NT2/D1 (cell line): ENCODE measurements around the gene KLHL26.

Experiments
- DNase-seq: peaks from one replicate; pipeline ENCODE4 v3.0.0-alpha.2; 2011; ENCODE audit warnings: low read depth, low spot score
- H3K27me3 ChIP-seq: 2 replicates; pipeline ENCODE4 v1.6.0; 2011; ENCODE audit warnings: mild to moderate bottlenecking; ENCODE audit not compliant: insufficient read length, insufficient read depth
- H3K36me3 ChIP-seq: 2 replicates; pipeline ENCODE4 v1.6.1; 2011; ENCODE audit warnings: mild to moderate bottlenecking, low read length, mixed read lengths; ENCODE audit not compliant: insufficient read depth, insufficient read length
- H3K4me1 ChIP-seq: 2 replicates; pipeline ENCODE4 v1.5.1; 2011; ENCODE audit not compliant: insufficient read depth, insufficient read length
- H3K4me3 ChIP-seq: 2 replicates; pipeline ENCODE4 v1.5.1; 2011; ENCODE audit warnings: low read depth; ENCODE audit not compliant: insufficient read length
- H3K9ac ChIP-seq: 2 replicates; pipeline ENCODE4 v1.6.0; 2011; ENCODE audit warnings: low read depth; ENCODE audit not compliant: insufficient read length
- H3K9me3 ChIP-seq: 2 replicates; pipeline ENCODE4 v1.5.1; 2011; ENCODE audit warnings: mild to moderate bottlenecking, low read length; ENCODE audit not compliant: insufficient read depth
- SUZ12 ChIP-seq: IDR thresholded peaks from 2 replicates; pipeline ENCODE4 v1.6.1; 2011; ENCODE audit not compliant: insufficient read length, insufficient read depth; ENCODE audit errors: extremely low read depth
- YY1 ChIP-seq: IDR thresholded peaks from 2 replicates; pipeline ENCODE4 v1.6.1; 2011; ENCODE audit not compliant: insufficient read length, insufficient read depth
- ZNF274 ChIP-seq: IDR thresholded peaks from 2 replicates; pipeline ENCODE4 v1.6.1; 2011; ENCODE audit warnings: mild to moderate bottlenecking, low read depth, low read length

The KLHL26 gene

GRCh38 chr19:18711893-18712292, 75.1 kb downstream of the KLHL26 start:
- DNase-seq = no peak
- H3K4me1 ChIP-seq = peaks cover 11% of the 10 kb centered on the region
- TF ChIP-seq SUZ12 (no peak), YY1 (no peak), ZNF274 (no peak)

GRCh38 chr19:18712981-18713380, 76.2 kb downstream of the KLHL26 start:
- DNase-seq = no peak

More at GRCh38 chr19:18711893-18712292, 75.1 kb downstream of the KLHL26 start:
- no peaks in the 10 kb centered on the region for H3K27me3 ChIP-seq
- H3K4me3 ChIP-seq = no peak overlapping the region
- H3K9ac ChIP-seq = no peak overlapping the region
- peaks cover 8% of the 10 kb centered on the region for H3K36me3 ChIP-seq
- no peaks in the 10 kb centered on the region for H3K9me3 ChIP-seq

GRCh38 chr19:18713550-18714117, 76.8 kb downstream of the KLHL26 start:
- no peak for TF ChIP-seq ZNF274
- TF ChIP-seq YY1 = no peak
- TF ChIP-seq SUZ12 = no peak
- no peak for DNase-seq
- no peak overlapping the region for H3K4me3 ChIP-seq

More at GRCh38 chr19:18712981-18713380, 76.2 kb downstream of the KLHL26 start:
- Histone ChIP-seq H3K9ac (no peak overlapping the region), H3K4me3 (no peak overlapping the region), H3K36me3 (peaks cover 8% of the 10 kb centered on the region), H3K27me3 (no peaks in the 10 kb centered on the region), H3K9me3 (no peaks in the 10 kb centered on the region), H3K4me1 (peaks cover 11% of the 10 kb centered on the region)
- no peak for TF ChIP-seq ZNF274
- no peak for TF ChIP-seq SUZ12
- no peak for TF ChIP-seq YY1

GRCh38 chr19:18715416-18715815, 78.6 kb downstream of the KLHL26 start:
- DNase-seq = no peak
- TF ChIP-seq YY1 (no peak), ZNF274 (no peak), SUZ12 (no peak)
- H3K9ac ChIP-seq = no peak overlapping the region

More at GRCh38 chr19:18713550-18714117, 76.8 kb downstream of the KLHL26 start:
- peaks cover 10% of the 10 kb centered on the region for H3K36me3 ChIP-seq
- no peaks in the 10 kb centered on the region for H3K27me3 ChIP-seq
- H3K4me1 ChIP-seq = peaks cover 11% of the 10 kb centered on the region
- no peaks in the 10 kb centered on the region for H3K9me3 ChIP-seq
- no peak overlapping the region for H3K9ac ChIP-seq

GRCh38 chr19:18716857-18717256, 80.0 kb downstream of the KLHL26 start:
- Histone ChIP-seq H3K27me3 (no peaks in the 10 kb centered on the region), H3K36me3 (peaks cover 13% of the 10 kb centered on the region), H3K4me1 (peaks cover 5% of the 10 kb centered on the region), H3K9me3 (no peaks in the 10 kb centered on the region), H3K4me3 (no peak overlapping the region), H3K9ac (no peak overlapping the region)
- TF ChIP-seq YY1 = no peak
- TF ChIP-seq SUZ12 = no peak
- TF ChIP-seq ZNF274 = no peak
- DNase-seq = no peak

More at GRCh38 chr19:18715416-18715815, 78.6 kb downstream of the KLHL26 start:
- H3K4me1 ChIP-seq = peaks cover 4% of the 10 kb centered on the region
- H3K27me3 ChIP-seq = no peaks in the 10 kb centered on the region
- H3K9me3 ChIP-seq = no peaks in the 10 kb centered on the region
- no peak overlapping the region for H3K4me3 ChIP-seq
- peaks cover 13% of the 10 kb centered on the region for H3K36me3 ChIP-seq

GRCh38 chr19:18717601-18718000, 80.8 kb downstream of the KLHL26 start:
- TF ChIP-seq YY1 (no peak), SUZ12 (no peak), ZNF274 (no peak)
- no peak overlapping the region for H3K4me3 ChIP-seq
- H3K27me3 ChIP-seq = no peaks in the 10 kb centered on the region
- H3K4me1 ChIP-seq = peaks cover 5% of the 10 kb centered on the region
- peak overlapping the region; percentile 13 for H3K9ac ChIP-seq
- peaks cover 16% of the 10 kb centered on the region for H3K36me3 ChIP-seq
- H3K9me3 ChIP-seq = no peaks in the 10 kb centered on the region
- no peak for DNase-seq

GRCh38 chr19:18718015-18718526, 81.2 kb downstream of the KLHL26 start:
- no peak for DNase-seq
- Histone ChIP-seq H3K9ac (no peak overlapping the region), H3K36me3 (peaks cover 16% of the 10 kb centered on the region), H3K4me1 (peaks cover 5% of the 10 kb centered on the region), H3K4me3 (no peak overlapping the region), H3K9me3 (no peaks in the 10 kb centered on the region), H3K27me3 (no peaks in the 10 kb centered on the region)
- TF ChIP-seq SUZ12 = no peak
- TF ChIP-seq YY1 = no peak
- no peak for TF ChIP-seq ZNF274
